SK-N-SH treated with all-trans-retinoic acid at 6 μM for 48 hours (cell line): ENCODE results near the gene ATP1B3.

Source experiments
- ATAC-seq: fragments of 200-7000 bp; cut with Tn5 transposase; 3 replicates; pipeline ENCODE4 v1.9.1; 2020; ENCODE audit warnings: mild to moderate bottlenecking, moderate library complexity
- ARNTL ChIP-seq: fragments of 450-650 bp; formaldehyde crosslinking; IDR thresholded peaks from 2 replicates; pipeline ENCODE4 v1.5.0; 2020; ENCODE audit warnings: low read depth, mild to moderate bottlenecking, moderate library complexity, borderline replicate concordance
- BACH2 ChIP-seq: fragments of 250-450 bp; sonication (Bioruptor Pico); IDR thresholded peaks from 2 replicates; pipeline ENCODE4 v1.9.0; 2021; ENCODE audit warnings: mild to moderate bottlenecking, borderline replicate concordance
- CREB5 ChIP-seq: fragments of 250-450 bp; sonication (Bioruptor Pico); IDR thresholded peaks from 2 replicates; pipeline ENCODE4 v1.5.1; 2020; ENCODE audit warnings: low read depth, mild to moderate bottlenecking, moderate library complexity
- CSDC2 ChIP-seq: fragments of 250-450 bp; sonication (Bioruptor Pico); IDR thresholded peaks from 2 replicates; pipeline ENCODE4 v1.5.0; 2020; ENCODE audit warnings: mild to moderate bottlenecking, moderate library complexity
- CSRNP3 ChIP-seq: fragments of 250-450 bp; sonication (Bioruptor Pico); IDR thresholded peaks from 2 replicates; pipeline ENCODE4 v1.5.1; 2021; ENCODE audit warnings: mild to moderate bottlenecking, moderate library complexity
- ESRRG ChIP-seq: fragments of 250-450 bp; sonication (Bioruptor Pico); IDR thresholded peaks from 2 replicates; pipeline ENCODE4 v1.6.1; 2021; ENCODE audit warnings: mild to moderate bottlenecking
- ISL1 ChIP-seq: fragments of 250-450 bp; sonication (Bioruptor Pico); IDR thresholded peaks from 2 replicates; pipeline ENCODE4 v2.1.2; 2022; ENCODE audit warnings: mild to moderate bottlenecking, moderate library complexity
- OSR1 ChIP-seq: fragments of 250-450 bp; sonication (Bioruptor Pico); IDR thresholded peaks from 2 replicates; pipeline ENCODE4 v1.8.0; 2022; ENCODE audit warnings: moderate library complexity, mild to moderate bottlenecking, inconsistent platforms
- PPARA ChIP-seq: fragments of 250-450 bp; sonication (Bioruptor Pico); IDR thresholded peaks from 2 replicates; pipeline ENCODE4 v1.5.0; 2020; ENCODE audit warnings: mild to moderate bottlenecking, borderline replicate concordance
- RARB ChIP-seq: fragments of 250-450 bp; sonication (Bioruptor Pico); IDR thresholded peaks from 2 replicates; pipeline ENCODE4 v1.8.0; 2021; ENCODE audit warnings: mild to moderate bottlenecking, moderate library complexity
- SNAI2 ChIP-seq: fragments of 250-450 bp; sonication (Bioruptor Pico); IDR thresholded peaks from 2 replicates; pipeline ENCODE4 v1.5.0; 2020; ENCODE audit warnings: mild to moderate bottlenecking, moderate library complexity
- TOX ChIP-seq: fragments of 250-450 bp; sonication (Bioruptor Pico); IDR thresholded peaks from 2 replicates; pipeline ENCODE4 v1.8.0; 2021; ENCODE audit warnings: mild to moderate bottlenecking, moderate library complexity, borderline replicate concordance
- TSHZ2 ChIP-seq: fragments of 250-450 bp; sonication (Bioruptor Pico); IDR thresholded peaks from 2 replicates; pipeline ENCODE4 v1.5.0; 2020; ENCODE audit warnings: mild to moderate bottlenecking, moderate library complexity
- ZC3H10 ChIP-seq: fragments of 250-450 bp; sonication (Bioruptor Pico); IDR thresholded peaks from 2 replicates; pipeline ENCODE4 v1.5.1; 2021; ENCODE audit warnings: mild to moderate bottlenecking, moderate library complexity
- ZFP3 ChIP-seq: fragments of 250-450 bp; sonication (Bioruptor Pico); IDR thresholded peaks from 2 replicates; pipeline ENCODE4 v1.5.0; 2020; ENCODE audit warnings: mild to moderate bottlenecking, moderate library complexity
- ZFP30 ChIP-seq: fragments of 450-650 bp; formaldehyde crosslinking; IDR thresholded peaks from 2 replicates; pipeline ENCODE4 v1.5.0; 2022; ENCODE audit warnings: mild to moderate bottlenecking, moderate library complexity
- ZNF70 ChIP-seq: fragments of 450-650 bp; formaldehyde crosslinking; IDR thresholded peaks from 2 replicates; pipeline ENCODE4 v1.5.0; 2020; ENCODE audit warnings: mild to moderate bottlenecking, moderate library complexity
- ZNF8 ChIP-seq: fragments of 450-650 bp; formaldehyde crosslinking; IDR thresholded peaks from 2 replicates; pipeline ENCODE4 v1.5.0; 2020; ENCODE audit warnings: mild to moderate bottlenecking, moderate library complexity
- TF ChIP-seq, protein P1 (sequence below): fragments of 250-450 bp; sonication (Bioruptor Pico); IDR thresholded peaks from 2 replicates; pipeline ENCODE4 v1.8.0; 2021; ENCODE audit warnings: low read depth, mild to moderate bottlenecking, moderate library complexity, borderline replicate concordance
- TF ChIP-seq, protein P2 (sequence below): fragments of 250-450 bp; sonication (Bioruptor Pico); IDR thresholded peaks from 2 replicates; pipeline ENCODE4 v1.8.0; 2020; ENCODE audit warnings: mild to moderate bottlenecking, moderate library complexity, borderline replicate concordance

ATP1B3 gene

DNA sequence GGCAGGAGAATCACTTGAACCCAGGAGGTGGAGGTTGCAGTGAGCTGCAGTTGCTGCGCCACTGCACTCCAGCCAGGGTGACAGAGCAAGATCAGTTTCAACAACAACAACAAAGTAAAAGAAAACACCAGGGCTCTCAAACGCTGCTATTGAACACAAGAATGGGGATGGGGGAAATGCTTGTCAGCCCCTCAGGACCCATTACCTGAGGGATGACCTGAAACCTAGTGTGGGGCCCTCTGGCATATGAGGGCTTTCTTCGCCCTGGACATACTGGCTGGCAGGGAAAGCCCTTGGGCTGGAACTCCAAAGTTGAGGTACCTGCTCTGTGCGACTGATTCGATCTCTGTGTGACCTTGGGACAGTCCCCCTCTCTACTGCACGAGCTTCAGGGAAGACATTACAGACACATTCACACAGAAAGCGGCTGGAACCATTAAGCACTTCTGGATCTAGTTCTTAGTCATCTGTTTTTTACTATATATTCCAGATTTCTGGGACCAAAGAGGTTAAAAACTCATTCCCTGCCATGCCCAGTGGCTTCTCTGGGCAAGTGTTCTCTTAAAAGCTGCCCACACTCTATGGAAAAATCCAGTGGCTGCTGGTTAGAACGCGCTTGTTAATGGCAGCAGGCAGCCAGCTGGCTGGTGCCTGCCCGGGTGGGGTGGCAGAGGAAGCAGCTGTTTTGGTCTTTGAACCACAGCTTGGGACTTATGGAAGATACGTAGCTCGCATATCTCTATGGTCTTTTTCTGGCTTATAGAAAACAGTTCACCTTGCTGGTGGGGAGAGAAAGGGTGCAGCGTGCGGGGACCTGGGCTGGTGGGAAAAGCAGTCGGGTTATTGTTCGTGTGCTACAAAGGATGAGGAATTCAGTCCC, 57.2 kb downstream of the ATP1B3 start:
- TF ChIP-seq ESRRG (CRISPR knock-in tag), result no peak
- no peak for TF ChIP-seq RARB (CRISPR knock-in tag)
- no peak for ATAC-seq

DNA sequence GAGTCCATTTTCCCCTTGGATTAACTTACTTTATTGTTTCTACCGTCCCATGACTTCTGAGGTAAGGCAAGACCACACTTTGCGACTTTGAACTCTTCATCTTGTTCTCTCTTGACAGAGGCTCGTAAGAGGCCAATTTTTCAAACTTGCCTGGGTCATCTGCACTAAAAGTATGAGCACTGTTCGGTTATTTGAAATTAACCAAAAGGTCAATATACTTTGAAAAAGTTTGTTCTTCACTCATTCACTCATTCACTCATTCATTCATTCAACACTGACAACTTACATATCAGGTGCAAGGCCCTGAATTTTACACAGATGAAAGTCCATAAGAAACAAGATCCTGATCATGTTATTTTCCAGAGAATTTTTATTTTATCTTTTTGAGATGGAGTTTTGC, 57.9 kb downstream of the ATP1B3 start:
- no peak for ATAC-seq
- no peak for TF ChIP-seq BACH2 (CRISPR knock-in tag)
- no peak for TF ChIP-seq ZFP30 (CRISPR knock-in tag)
- TF ChIP-seq ESRRG (CRISPR knock-in tag), result no peak
- TF ChIP-seq, protein P1, sequence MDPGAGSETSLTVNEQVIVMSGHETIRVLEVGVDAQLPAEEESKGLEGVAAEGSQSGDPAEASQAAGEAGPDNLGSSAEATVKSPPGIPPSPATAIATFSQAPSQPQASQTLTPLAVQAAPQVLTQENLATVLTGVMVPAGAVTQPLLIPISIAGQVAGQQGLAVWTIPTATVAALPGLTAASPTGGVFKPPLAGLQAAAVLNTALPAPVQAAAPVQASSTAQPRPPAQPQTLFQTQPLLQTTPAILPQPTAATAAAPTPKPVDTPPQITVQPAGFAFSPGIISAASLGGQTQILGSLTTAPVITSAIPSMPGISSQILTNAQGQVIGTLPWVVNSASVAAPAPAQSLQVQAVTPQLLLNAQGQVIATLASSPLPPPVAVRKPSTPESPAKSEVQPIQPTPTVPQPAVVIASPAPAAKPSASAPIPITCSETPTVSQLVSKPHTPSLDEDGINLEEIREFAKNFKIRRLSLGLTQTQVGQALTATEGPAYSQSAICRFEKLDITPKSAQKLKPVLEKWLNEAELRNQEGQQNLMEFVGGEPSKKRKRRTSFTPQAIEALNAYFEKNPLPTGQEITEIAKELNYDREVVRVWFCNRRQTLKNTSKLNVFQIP (CRISPR knock-in tag), result no peak
- no peak for TF ChIP-seq OSR1 (CRISPR knock-in tag)
- TF ChIP-seq ZNF8 (CRISPR knock-in tag), result no peak
- no peak for TF ChIP-seq ZC3H10 (CRISPR knock-in tag)

DNA sequence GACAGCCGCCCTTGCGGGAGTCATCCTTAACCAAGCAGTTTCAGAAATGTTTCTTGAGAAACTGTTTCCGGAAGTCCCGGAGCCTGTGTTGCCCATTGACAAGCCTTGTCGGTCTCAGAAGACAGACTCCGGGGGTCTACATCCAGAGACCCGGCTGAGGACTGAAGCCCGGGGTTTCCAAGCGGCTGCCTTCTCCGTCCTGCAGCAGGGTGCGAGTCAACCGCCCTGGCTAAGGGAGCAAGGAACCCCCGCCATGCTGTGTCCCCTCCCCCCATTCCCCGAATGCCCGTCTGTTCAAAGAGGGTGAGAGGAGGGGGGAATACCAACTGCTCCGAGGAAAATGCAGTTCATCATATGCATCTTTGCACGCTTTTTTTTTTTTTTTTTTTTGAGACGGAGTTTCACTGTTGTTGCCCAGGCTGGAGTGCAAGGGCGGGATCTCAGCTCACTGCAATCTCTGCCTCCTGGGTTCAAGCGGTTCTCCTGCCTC, 61.6 kb downstream of the ATP1B3 start:
- no peak for TF ChIP-seq ISL1 (CRISPR knock-in tag)
- TF ChIP-seq TOX (CRISPR knock-in tag), result no peak
- no peak for TF ChIP-seq ESRRG (CRISPR knock-in tag)
- TF ChIP-seq, protein P1 (CRISPR knock-in tag), result no peak
- TF ChIP-seq ZFP3, result no peak
- no peak for TF ChIP-seq RARB (CRISPR knock-in tag)
- TF ChIP-seq OSR1 (CRISPR knock-in tag), result no peak
- no peak for TF ChIP-seq TSHZ2 (CRISPR knock-in tag)
- TF ChIP-seq PPARA, result no peak
- TF ChIP-seq, protein P2, sequence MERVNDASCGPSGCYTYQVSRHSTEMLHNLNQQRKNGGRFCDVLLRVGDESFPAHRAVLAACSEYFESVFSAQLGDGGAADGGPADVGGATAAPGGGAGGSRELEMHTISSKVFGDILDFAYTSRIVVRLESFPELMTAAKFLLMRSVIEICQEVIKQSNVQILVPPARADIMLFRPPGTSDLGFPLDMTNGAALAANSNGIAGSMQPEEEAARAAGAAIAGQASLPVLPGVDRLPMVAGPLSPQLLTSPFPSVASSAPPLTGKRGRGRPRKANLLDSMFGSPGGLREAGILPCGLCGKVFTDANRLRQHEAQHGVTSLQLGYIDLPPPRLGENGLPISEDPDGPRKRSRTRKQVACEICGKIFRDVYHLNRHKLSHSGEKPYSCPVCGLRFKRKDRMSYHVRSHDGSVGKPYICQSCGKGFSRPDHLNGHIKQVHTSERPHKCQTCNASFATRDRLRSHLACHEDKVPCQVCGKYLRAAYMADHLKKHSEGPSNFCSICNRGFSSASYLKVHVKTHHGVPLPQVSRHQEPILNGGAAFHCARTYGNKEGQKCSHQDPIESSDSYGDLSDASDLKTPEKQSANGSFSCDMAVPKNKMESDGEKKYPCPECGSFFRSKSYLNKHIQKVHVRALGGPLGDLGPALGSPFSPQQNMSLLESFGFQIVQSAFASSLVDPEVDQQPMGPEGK (CRISPR knock-in tag), result no peak
- TF ChIP-seq CSDC2, result no peak
- no peak for TF ChIP-seq ZNF70 (CRISPR knock-in tag)
- no peak for TF ChIP-seq ZFP30 (CRISPR knock-in tag)
- no peak for TF ChIP-seq CSRNP3 (CRISPR knock-in tag)
- no peak for TF ChIP-seq ZNF8 (CRISPR knock-in tag)

GRCh38 chr3:141939759-141940158, 63.3 kb downstream of the ATP1B3 start:
- TF ChIP-seq SNAI2 (CRISPR knock-in tag), result no peak
- no peak for TF ChIP-seq ZNF70 (CRISPR knock-in tag)
- TF ChIP-seq ZNF8 (CRISPR knock-in tag), result no peak
- TF ChIP-seq ARNTL (CRISPR knock-in tag), result no peak
- TF ChIP-seq ZFP30 (CRISPR knock-in tag), result no peak
- TF ChIP-seq, protein P2 (CRISPR knock-in tag), result no peak
- no peak for TF ChIP-seq CREB5 (CRISPR knock-in tag)
- TF ChIP-seq PPARA, result no peak
- no peak for TF ChIP-seq ISL1 (CRISPR knock-in tag)
- TF ChIP-seq CSDC2, result no peak
- peak; percentile 10; the same call in 2 of the 3 replicates for ATAC-seq

More for the DNA sequence above, 61.6 kb downstream of the ATP1B3 start:
- ATAC-seq, result no peak
